Pancreas (tissue), 10 donors: ENCODE data around the gene PGD. TPM values are rescaled to one million over a fixed set of nuclear protein-coding genes. Genes with fewer than 3 reads are reported as not detected.

Experiments
- ATAC-seq, 4 donors: fragments of 200-7000 bp; cut with Tn5 transposase; one replicate each; pipeline versions ENCODE4 v1.8.0 to v1.9.1; 2020; ENCODE audit warnings: mild to moderate bottlenecking in 4 of 4, moderate library complexity in 4 of 4
- DNase-seq, 6 donors: peaks; one replicate each; pipeline ENCODE4 v3.0.0-alpha.2; 2020
- FAIRE-seq: peaks from 2 replicates; lab custom pipeline; 2012; peaks lifted over from hg19 to GRCh38; lab: Jason Lieb, UNC
- H3K27ac ChIP-seq, 4 donors: fragments of 200-600 bp; sonication (generic); 1 replicate in 3 of 4; 2 replicates in 1 of 4; pipeline versions ENCODE4 v1.5.0 to v1.8.0; 2020
- H3K27me3 ChIP-seq, 4 donors: fragments of 200-600 bp; one replicate each; pipeline ENCODE4 v1.8.0; 2021
- H3K36me3 ChIP-seq, 3 donors: fragments of 200-600 bp; sonication (generic) in 1 of 3; one replicate each; pipeline versions ENCODE4 v1.5.0 to v1.8.0; 2020 to 2021
- H3K4me1 ChIP-seq, 3 donors: fragments of 200-600 bp; one replicate each; pipeline ENCODE4 v1.8.0; 2021
- H3K4me3 ChIP-seq, 4 donors: fragments of 200-600 bp; sonication (generic) in 2 of 4; one replicate each; pipeline versions ENCODE4 v1.5.0 to v1.8.0; 2020 to 2021
- H3K9me3 ChIP-seq, 4 donors: fragments of 200-600 bp; one replicate each; pipeline ENCODE4 v1.8.0; 2021
- WGBS, 2 donors: extraction: QIAGEN DNeasy Blood & Tissue Kit; methylation state at CpG; one replicate each; pipeline ENCODE4 v1.1.7; 2013; 5-methylcytosine and 5-hydroxymethylcytosine counted together
- intact Hi-C, 3 donors: fragments of 100-400 bp; cut with DNase I; formaldehyde crosslinking; loops; one replicate each; pipeline versions ENCODE4 v1.11.1 to v1.14.2; 2022
- polyA plus RNA-seq, 2 donors: library from polyadenylated mRNA; stranded (reverse); fragments of 200-250 nt; gene quantifications; one replicate each; pipeline ENCODE4 v1.2.3, GENCODE V29; 2013
- total RNA-seq, 6 donors: library from RNA; stranded (reverse); fragmentation: NEBNext Ultra II Directional in 4 of 6; extraction: Animal tissue kit (Norgen Biotek cat#: 25700) in 4 of 6; gene quantifications; one replicate each; pipeline versions ENCODE4 v1.2.1 to v1.2.4, GENCODE V29; 2021 to 2023
- TF ChIP-seq, protein P1 (sequence below), 4 donors: fragments of 200-600 bp; sonication (generic) in 3 of 4; IDR thresholded peaks; one replicate each; pipeline versions ENCODE4 v1.5.0 to v1.8.0; 2021; ENCODE audit warnings: antibody characterized with exemption in 4 of 4
- donor health status: healthy with polysubstance abuse.
- donor health status: DM: no; HTN: no; CAD: no; lungs with moderate emphysema.
- donor health status: DM: no; HTN: no; CAD: no.
- donor health status: control.
- donor health status: control.
- donor health status: Bipolar disorder and iron deficiency.
- donor health status: DM: yes; HTN: yes; CAD: no.
- donor health status: DM: no; HTN: no; CAD: no.
- donor health status: DM: no; HTN: no; CAD: no.
- donor health status: DM: yes; HTN: yes; CAD: no.

The PGD gene
- total and polyA plus RNA-seq, 8 donors = 12.7 to 40.0 (median 23.3) TPM

DNA sequence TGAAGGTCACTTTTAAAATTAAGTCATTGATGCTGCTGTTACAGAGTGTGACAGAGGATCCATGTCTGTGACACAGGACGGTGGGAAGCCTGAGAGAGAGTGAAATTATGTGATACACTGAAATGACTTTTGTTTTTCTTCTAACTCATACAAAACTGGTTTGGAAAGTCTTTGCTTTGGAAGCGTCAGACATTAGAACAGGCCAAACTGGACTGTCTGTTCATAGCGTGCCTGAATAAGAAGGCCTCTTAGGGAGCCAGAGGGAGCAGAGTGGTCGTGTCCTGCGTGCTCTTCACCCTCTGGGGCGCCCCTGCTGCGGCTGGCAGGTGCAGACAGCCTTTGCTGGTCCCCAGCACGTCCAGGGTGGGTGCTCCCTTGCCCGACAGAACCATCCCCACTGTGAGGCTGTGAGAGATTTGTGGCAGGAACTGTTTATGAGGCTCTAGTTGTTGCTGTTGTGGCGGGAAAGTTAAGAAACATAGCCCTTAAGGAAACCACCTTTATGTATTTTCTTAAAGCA lies 19.7 kb upstream of the PGD start:
- FAIRE-seq (no peak), ATAC-seq (no peak), DNase-seq (no peak)
- WGBS, 2 donors = 85 to 86% methylated on average over 10 of the region's 10 CpGs
- Histone ChIP-seq H3K36me3 (peaks cover 0 to 27% (median 3%) of the 10 kb centered on the region in 3 donors), H3K27ac (no peak overlapping the region), H3K4me1 (no peaks in the 10 kb centered on the region), H3K9me3 (no peaks in the 10 kb centered on the region), H3K4me3 (no peak overlapping the region), H3K27me3 (no peaks in the 10 kb centered on the region)
- TF ChIP-seq, protein P1, sequence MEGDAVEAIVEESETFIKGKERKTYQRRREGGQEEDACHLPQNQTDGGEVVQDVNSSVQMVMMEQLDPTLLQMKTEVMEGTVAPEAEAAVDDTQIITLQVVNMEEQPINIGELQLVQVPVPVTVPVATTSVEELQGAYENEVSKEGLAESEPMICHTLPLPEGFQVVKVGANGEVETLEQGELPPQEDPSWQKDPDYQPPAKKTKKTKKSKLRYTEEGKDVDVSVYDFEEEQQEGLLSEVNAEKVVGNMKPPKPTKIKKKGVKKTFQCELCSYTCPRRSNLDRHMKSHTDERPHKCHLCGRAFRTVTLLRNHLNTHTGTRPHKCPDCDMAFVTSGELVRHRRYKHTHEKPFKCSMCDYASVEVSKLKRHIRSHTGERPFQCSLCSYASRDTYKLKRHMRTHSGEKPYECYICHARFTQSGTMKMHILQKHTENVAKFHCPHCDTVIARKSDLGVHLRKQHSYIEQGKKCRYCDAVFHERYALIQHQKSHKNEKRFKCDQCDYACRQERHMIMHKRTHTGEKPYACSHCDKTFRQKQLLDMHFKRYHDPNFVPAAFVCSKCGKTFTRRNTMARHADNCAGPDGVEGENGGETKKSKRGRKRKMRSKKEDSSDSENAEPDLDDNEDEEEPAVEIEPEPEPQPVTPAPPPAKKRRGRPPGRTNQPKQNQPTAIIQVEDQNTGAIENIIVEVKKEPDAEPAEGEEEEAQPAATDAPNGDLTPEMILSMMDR (IDR thresholded peaks at IDR 0.05) = no peak
- intact Hi-C loops = loop anchor here in 2 of 3 donors (5.0 kb wide), 1 partner anchor 48 kb away; no protein-coding TSS in a partner anchor

DNA sequence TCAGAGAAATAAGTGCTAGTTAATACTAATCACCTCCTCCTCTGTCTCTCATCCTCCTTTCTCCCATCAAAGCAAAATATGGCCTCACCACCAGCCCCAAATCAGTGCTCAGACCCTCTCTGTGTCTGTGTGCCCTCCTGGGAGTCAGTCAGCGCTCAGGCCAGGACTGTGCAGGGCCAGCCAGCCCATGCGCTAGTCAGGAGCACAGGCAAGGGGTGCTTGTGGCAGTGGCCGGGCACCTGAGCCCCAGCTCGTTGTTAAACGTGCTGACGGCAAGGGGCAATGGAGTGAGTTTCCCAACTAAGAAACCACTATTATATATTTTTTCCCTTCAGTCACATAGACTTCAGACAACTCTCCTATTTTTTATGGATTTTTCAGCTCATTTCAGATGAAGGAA lies 19.2 kb upstream of the PGD start:
- FAIRE-seq (no peak), DNase-seq (no peak), ATAC-seq (no peak)
- TF ChIP-seq, protein P1 (IDR thresholded peaks at IDR 0.05) = no peak
- peaks cover 0 to 22% (median 3%) of the 10 kb centered on the region in 3 donors for H3K36me3 ChIP-seq
- H3K27ac ChIP-seq = no peak overlapping the region
- H3K9me3 ChIP-seq = no peaks in the 10 kb centered on the region
- no peaks in the 10 kb centered on the region for H3K27me3 ChIP-seq
- WGBS, 2 donors = 93 to 99% methylated on average over 6 of the region's 6 CpGs
- H3K4me3 ChIP-seq = no peak overlapping the region
- no peaks in the 10 kb centered on the region for H3K4me1 ChIP-seq
- intact Hi-C loops = loop anchor here in 2 of 3 donors (5.0 kb wide), 1 partner anchor 48 kb away; no protein-coding TSS in a partner anchor

DNA sequence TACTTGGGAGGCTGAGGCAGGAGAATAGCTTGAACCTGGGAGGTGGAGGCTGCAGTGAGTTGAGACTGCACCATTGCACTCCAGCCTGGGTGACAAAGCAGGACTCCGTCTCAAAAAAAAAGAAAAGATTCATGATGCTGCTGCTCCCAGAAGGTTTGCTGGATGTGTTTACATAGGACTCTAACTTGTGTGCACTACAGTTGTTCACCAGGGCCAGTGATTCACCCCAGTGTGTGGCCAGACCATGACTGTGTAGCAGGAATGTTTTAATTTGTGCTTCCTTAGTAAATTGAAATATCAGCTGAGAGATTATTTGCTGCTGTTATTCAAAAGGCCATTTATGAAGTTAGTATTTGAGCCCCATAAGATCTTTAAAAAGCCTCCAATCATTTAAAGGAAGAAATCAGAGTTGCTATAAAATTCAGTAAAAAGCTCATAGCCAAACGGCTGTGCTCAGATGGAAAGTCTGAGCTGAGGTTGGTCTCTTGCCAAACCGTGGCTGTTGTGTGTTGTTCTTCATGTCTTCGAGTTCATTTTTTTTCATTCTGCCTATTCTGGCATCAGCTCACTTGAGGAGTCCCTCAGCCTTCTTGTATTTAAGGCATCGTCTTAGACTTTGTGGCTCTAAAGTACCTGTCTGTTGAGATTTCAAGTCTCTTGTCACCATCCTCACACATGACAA lies 18.1 kb upstream of the PGD start:
- no peak for FAIRE-seq
- no peak for DNase-seq
- H3K27ac ChIP-seq = no peak overlapping the region

DNA sequence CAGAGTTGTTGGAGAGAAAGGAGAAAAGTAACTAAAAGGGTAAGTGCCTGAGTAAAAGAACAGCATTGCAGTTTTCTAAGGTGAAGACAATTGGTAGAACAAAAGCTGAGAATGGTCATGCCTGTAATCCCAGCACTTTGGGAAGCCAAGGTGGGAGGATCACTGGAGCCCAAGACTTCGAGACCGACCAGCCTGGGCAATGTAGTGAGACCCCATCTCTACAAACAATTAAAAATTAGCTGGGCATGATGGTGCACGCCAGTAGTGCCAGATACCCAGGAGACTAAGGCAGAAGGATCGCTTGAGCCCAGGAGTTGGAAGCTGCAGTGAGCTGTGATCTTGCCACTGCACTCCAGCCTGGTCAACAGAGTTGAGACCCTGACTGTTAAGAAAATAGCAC lies 15.2 kb upstream of the PGD start:
- FAIRE-seq (no peak), ATAC-seq (no peak), DNase-seq (no peak)
- Histone ChIP-seq H3K27ac (no peak overlapping the region), H3K27me3 (no peaks in the 10 kb centered on the region), H3K4me3 (no peak overlapping the region), H3K9me3 (no peaks in the 10 kb centered on the region), H3K36me3 (peaks cover 0 to 7% (median 3%) of the 10 kb centered on the region in 3 donors), H3K4me1 (peaks cover 0 to 7% (median 0%) of the 10 kb centered on the region in 3 donors)
- TF ChIP-seq, protein P1 (IDR thresholded peaks at IDR 0.05) = no peak
- intact Hi-C loops = no loop called here
- 82 to 83% methylated on average over 4 of the region's 4 CpGs for WGBS, 2 donors

More for the DNA sequence above, 18.1 kb upstream of the PGD start:
- no peaks in the 10 kb centered on the region for H3K9me3 ChIP-seq
- intact Hi-C loops = no loop called here
- H3K4me1 ChIP-seq = no peaks in the 10 kb centered on the region
- peaks cover 0 to 14% (median 3%) of the 10 kb centered on the region in 3 donors for H3K36me3 ChIP-seq
- ATAC-seq = peak in 3 of 4 donors; percentile 31 to 40 (median 33)
- WGBS, 2 donors = 66 to 68% methylated on average over 5 of the region's 5 CpGs
- TF ChIP-seq, protein P1 (IDR thresholded peaks at IDR 0.05) = no peak
- no peak overlapping the region for H3K4me3 ChIP-seq
- H3K27me3 ChIP-seq = no peaks in the 10 kb centered on the region

DNA sequence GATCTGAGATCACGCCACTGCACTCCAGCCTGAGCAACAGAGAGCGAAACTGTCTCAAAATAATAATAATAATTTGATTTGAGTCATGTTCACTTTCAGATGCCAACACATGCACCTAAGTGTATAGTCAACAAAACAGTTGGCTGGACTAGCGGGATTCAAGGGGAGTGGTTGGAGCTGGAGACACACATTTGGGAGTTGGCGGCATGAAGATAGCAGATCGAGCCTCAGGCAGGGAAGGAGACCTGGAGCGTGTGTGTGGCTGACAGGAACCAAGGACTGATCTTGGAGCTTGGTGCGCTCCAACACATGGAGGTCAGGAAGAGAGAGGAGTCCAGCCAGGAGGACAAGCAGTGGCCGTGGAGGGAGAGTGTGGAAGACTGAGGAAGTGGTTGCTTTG lies 14.6 kb upstream of the PGD start:
- FAIRE-seq = no peak
- peaks cover 0 to 5% (median 1%) of the 10 kb centered on the region in 3 donors for H3K36me3 ChIP-seq
- DNase-seq = no peak
- intact Hi-C loops = no loop called here
- WGBS, 2 donors = 89 to 93% methylated on average over 8 of the region's 8 CpGs
- peaks cover 0 to 7% (median 0%) of the 10 kb centered on the region in 3 donors for H3K4me1 ChIP-seq
- no peak overlapping the region for H3K27ac ChIP-seq
- no peaks in the 10 kb centered on the region for H3K27me3 ChIP-seq
- TF ChIP-seq, protein P1 (IDR thresholded peaks at IDR 0.05) = no peak
- ATAC-seq = no peak
- H3K9me3 ChIP-seq = no peaks in the 10 kb centered on the region
- no peak overlapping the region for H3K4me3 ChIP-seq
